Neutrophil (primary cell): ENCODE data around the gene STARD10.
A peak's percentile ranks its signal among the peaks of the same experiment; 100 is the strongest.

Experiments
- H3K27ac ChIP-seq: fragments of 200-600 bp; sonication (generic); 2 replicates; pipeline ENCODE4 v1.5.1; 2016; ENCODE audit warnings: mild to moderate bottlenecking, moderate library complexity
- H3K27me3 ChIP-seq: fragments of 200-600 bp; sonication (generic); 2 replicates; pipeline ENCODE4 v1.6.0; 2016; ENCODE audit warnings: mild to moderate bottlenecking
- H3K36me3 ChIP-seq: fragments of 200-600 bp; sonication (generic); 2 replicates; pipeline ENCODE4 v1.5.1; 2017
- H3K4me1 ChIP-seq, 2 experiments: fragments of 200-600 bp in 1 of 2; sonication (generic) in 1 of 2; 1 replicate in 1 of 2; 2 replicates in 1 of 2; pipeline versions ENCODE4 v1.5.1 to v1.6.1; 2013 to 2016; ENCODE audit warnings: low read depth in 1 of 2, low read length in 1 of 2, mild to moderate bottlenecking in 1 of 2, moderate library complexity in 1 of 2; ENCODE audit not compliant: control insufficient read depth in 1 of 2, insufficient read depth in 1 of 2
- H3K4me3 ChIP-seq, 2 experiments: fragments of 200-600 bp in 1 of 2; sonication (generic) in 1 of 2; 1 replicate in 1 of 2; 2 replicates in 1 of 2; pipeline ENCODE4 v1.5.1; 2013 to 2016; ENCODE audit warnings: low read depth in 1 of 2, low read length in 1 of 2, mild to moderate bottlenecking in 1 of 2, moderate library complexity in 1 of 2
- H3K9me3 ChIP-seq: fragments of 200-600 bp; sonication (generic); 2 replicates; pipeline ENCODE4 v1.5.1; 2016
- CTCF ChIP-seq: fragments of 200-600 bp; sonication (generic); IDR thresholded peaks from 2 replicates; pipeline ENCODE4 v1.5.1; 2016; ENCODE audit warnings: antibody characterized with exemption

Gene STARD10

GRCh38 chr11:72778535-72779494 is 15.0 kb downstream of the STARD10 start:
- Histone ChIP-seq H3K4me3 (no peak overlapping the region), H3K9me3 (no peaks in the 10 kb centered on the region), H3K36me3 (peaks cover 4% of the 10 kb centered on the region), H3K4me1 (peaks cover 60 to 62% of the 10 kb centered on the region in 2 experiments), H3K27me3 (peaks cover 25% of the 10 kb centered on the region), H3K27ac (no peak overlapping the region)
- TF ChIP-seq CTCF: no peak

- no peak overlapping the region for H3K4me3 ChIP-seq
- H3K27me3 ChIP-seq: peaks cover 25% of the 10 kb centered on the region
- peaks cover 4% of the 10 kb centered on the region for H3K36me3 ChIP-seq
- peaks cover 60 to 62% of the 10 kb centered on the region in 2 experiments for H3K4me1 ChIP-seq
- peak overlapping the region; percentile 83 for H3K27ac ChIP-seq
- H3K9me3 ChIP-seq: no peaks in the 10 kb centered on the region
- TF ChIP-seq CTCF: no peak
These were observed 16.0 kb downstream of the STARD10 start for GRCh38 chr11:72777755-72778278.

DNA sequence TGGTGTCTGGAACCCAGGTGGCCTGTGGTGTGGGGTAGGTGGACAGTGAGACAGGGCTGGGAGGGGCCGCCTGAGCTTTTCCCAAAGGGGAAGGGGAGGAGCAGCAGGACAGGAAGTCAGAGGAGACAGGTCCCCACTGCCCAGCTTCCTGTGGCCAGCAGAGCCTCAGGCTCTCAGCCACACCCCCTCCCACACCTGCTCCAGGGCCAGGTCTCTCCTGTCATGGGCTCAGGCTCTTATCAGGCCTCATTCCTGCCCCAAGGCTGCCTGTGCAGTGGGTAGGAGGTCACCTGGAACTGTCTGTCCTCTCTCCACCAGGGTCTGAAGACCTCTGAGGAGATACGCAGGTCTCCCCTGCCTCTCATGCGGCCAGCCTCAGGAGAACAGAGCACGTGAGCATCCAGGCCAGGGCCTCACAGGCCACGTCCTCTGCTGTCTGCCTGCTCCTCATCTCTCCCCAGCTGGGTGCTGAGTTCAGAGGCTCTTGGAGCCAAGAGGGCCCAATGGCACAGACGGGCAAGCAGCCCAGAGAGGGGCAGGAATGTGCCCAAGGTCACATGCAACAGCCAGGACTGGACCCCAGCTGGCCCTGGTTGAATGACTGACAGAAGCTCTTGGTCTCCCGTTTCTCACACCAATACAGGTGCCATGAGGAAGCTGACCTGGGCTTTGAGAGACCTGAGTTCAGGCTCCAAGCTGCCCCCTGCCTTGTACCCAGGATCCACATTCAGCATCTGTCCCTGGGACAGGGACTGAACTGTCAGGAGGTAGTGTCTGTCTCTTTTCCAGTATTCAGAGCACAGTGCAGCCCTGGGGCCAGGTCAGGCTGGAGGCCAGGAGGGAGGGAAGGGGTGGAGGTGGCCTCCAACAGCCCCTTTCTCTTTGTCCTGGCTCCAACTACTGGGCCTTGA is 16.7 kb downstream of the STARD10 start:
- Histone ChIP-seq H3K27me3 (peaks cover 18% of the 10 kb centered on the region), H3K4me1 (peaks cover 55 to 57% of the 10 kb centered on the region in 2 experiments)
- TF ChIP-seq CTCF: peak; percentile 30

GRCh38 chr11:72776117-72776843 is 17.6 kb downstream of the STARD10 start:
- Histone ChIP-seq H3K4me3 (peak overlapping the region; percentile 13 to 49), H3K27me3 (peaks cover 16% of the 10 kb centered on the region), H3K9me3 (no peaks in the 10 kb centered on the region), H3K36me3 (peaks cover 4% of the 10 kb centered on the region), H3K27ac (peak overlapping the region; percentile 83), H3K4me1 (peaks cover 50 to 54% of the 10 kb centered on the region in 2 experiments)
- no peak for TF ChIP-seq CTCF

More for the DNA sequence above, 16.7 kb downstream of the STARD10 start:
- Histone ChIP-seq H3K36me3 (peaks cover 4% of the 10 kb centered on the region), H3K4me3 (peak overlapping the region; percentile 13 to 49), H3K9me3 (no peaks in the 10 kb centered on the region), H3K27ac (peak overlapping the region; percentile 83)
